HCT116 (cell line): ENCODE measurements around the gene MED28. TPM values are rescaled to one million over a fixed set of nuclear protein-coding genes. Genes with fewer than 3 reads are reported as not detected.

Experiments
- ATAC-seq: fragments of 200-7000 bp; cut with Tn5 transposase; 2 replicates; pipeline ENCODE4 v1.9.1; 2020; ENCODE audit warnings: mild to moderate bottlenecking, moderate library complexity
- BruUV-seq: library from RNA; stranded (reverse); fragments of 400-500 nt; replicated peaks from 2 replicates; lab custom pipeline; 2021; lab: Mats Ljungman, UMichigan
- CTCF ChIA-PET: fragments of 300-600 bp; sonication (Branson Sonifier 250); formaldehyde crosslinking; loops from one replicate; lab custom pipeline; 2021; ENCODE audit warnings: antibody characterized with exemption; lab: Charles Lee
- POLR2A ChIA-PET: fragments of 300-600, 350-600 bp; sonication (Branson Sonifier 250); formaldehyde crosslinking; loops from one replicate; lab custom pipeline; 2021; ENCODE audit warnings: antibody characterized with exemption; lab: Charles Lee
- RAD21 ChIA-PET, 2 experiments: fragments of 300-600 bp; sonication (Branson Sonifier 250); formaldehyde crosslinking; loops; one replicate each; lab custom pipeline; 2023; ENCODE audit warnings: low total read pairs in 2 of 2; ENCODE audit not compliant: uncharacterized antibody in 2 of 2, unreplicated experiment in 2 of 2, low non-redundant PET in 1 of 2; lab: Charles Lee
- DNase-seq: peaks from one replicate; pipeline ENCODE4 v3.0.0-alpha.2; 2010; ENCODE audit warnings: low read depth, low spot score
- H2AFZ ChIP-seq: fragments of 200-600 bp; shearing (Covaris generic), sonication (generic); 2 replicates; pipeline ENCODE4 v1.6.1; 2017; ENCODE audit warnings: low read depth, mixed run types, mixed read lengths, antibody characterized with exemption, low read length; ENCODE audit not compliant: poor library complexity, severe bottlenecking
- H3K27ac ChIP-seq: 2 replicates; pipeline ENCODE4 v1.5.1; 2012; ENCODE audit warnings: low read depth, low read length
- H3K27me3 ChIP-seq: fragments of 200-600 bp; sonication (generic); 2 replicates; pipeline ENCODE4 v1.6.1; 2016; ENCODE audit warnings: mixed run types, low read length, mixed read lengths; ENCODE audit not compliant: insufficient read depth
- H3K36me3 ChIP-seq, 2 experiments: fragments of 200-500 bp in 1 of 2; fragments of 200-600 bp in 1 of 2; sonication (Bioruptor generic) in 1 of 2; sonication (generic) in 1 of 2; 2 replicates each; pipeline versions ENCODE4 v1.5.1 to v1.6.1; 2014 to 2016; ENCODE audit warnings: low read length in 2 of 2, inconsistent platforms in 1 of 2, mixed read lengths in 1 of 2, mixed run types in 1 of 2; ENCODE audit not compliant: insufficient read depth in 2 of 2, control insufficient read depth in 1 of 2
- H3K4me1 ChIP-seq, 2 experiments: fragments of 200-600 bp in 1 of 2; sonication (generic) in 1 of 2; 2 replicates each; pipeline versions ENCODE4 v1.5.1 to v1.6.1; 2012 to 2017; ENCODE audit warnings: low read length in 2 of 2, inconsistent platforms in 1 of 2, mild to moderate bottlenecking in 1 of 2, mixed read lengths in 1 of 2, mixed run types in 1 of 2, moderate library complexity in 1 of 2; ENCODE audit not compliant: insufficient read depth in 2 of 2, control insufficient read depth in 1 of 2
- H3K4me2 ChIP-seq: fragments of 200-600 bp; sonication (generic); 2 replicates; pipeline ENCODE4 v1.6.1; 2017; ENCODE audit warnings: mixed run types, low read length, mixed read lengths
- H3K4me3 ChIP-seq, 2 experiments: fragments of 200-600 bp in 1 of 2; sonication (generic) in 1 of 2; replicated peaks in 1 of 2; 2 replicates each; pipeline ENCODE4 v1.5.1; 2011 to 2016; ENCODE audit warnings: low read length in 2 of 2, control low read depth in 1 of 2, low read depth in 1 of 2, mild to moderate bottlenecking in 1 of 2, mixed read lengths in 1 of 2, mixed run types in 1 of 2
- H3K79me2 ChIP-seq: fragments of 200-600 bp; sonication (generic); 2 replicates; pipeline ENCODE4 v1.6.1; 2017; ENCODE audit warnings: mild to moderate bottlenecking, mixed run types, low read length, moderate library complexity, mixed read lengths; ENCODE audit not compliant: insufficient read depth
- H3K9ac ChIP-seq: fragments of 200-600 bp; sonication (generic); 2 replicates; pipeline ENCODE4 v1.6.1; 2016; ENCODE audit warnings: low read length, mixed read lengths
- H3K9me2 ChIP-seq: fragments of 200-600 bp; sonication (generic), shearing (Covaris generic); 2 replicates; pipeline ENCODE4 v1.6.1; 2017; ENCODE audit warnings: mixed run types, mild to moderate bottlenecking, moderate library complexity; ENCODE audit not compliant: insufficient read depth
- H3K9me3 ChIP-seq, 2 experiments: fragments of 200-500 bp in 1 of 2; fragments of 200-600 bp in 1 of 2; sonication (Bioruptor generic) in 1 of 2; sonication (generic) in 1 of 2; 2 replicates each; pipeline ENCODE4 v1.6.1; 2014 to 2017; ENCODE audit warnings: low read length in 2 of 2, mixed read lengths in 2 of 2, inconsistent platforms in 1 of 2, low read depth in 1 of 2, mild to moderate bottlenecking in 1 of 2, mixed run types in 1 of 2, moderate library complexity in 1 of 2; ENCODE audit not compliant: control insufficient read depth in 1 of 2, insufficient read depth in 1 of 2
- H4K20me1 ChIP-seq: fragments of 200-600 bp; sonication (generic), shearing (Covaris generic); 2 replicates; pipeline ENCODE4 v1.6.1; 2017; ENCODE audit warnings: mixed run types, mild to moderate bottlenecking, moderate library complexity; ENCODE audit not compliant: insufficient read depth
- ATF3 ChIP-seq: IDR thresholded peaks from 2 replicates; pipeline ENCODE4 v1.6.1; 2012
- CBX3 ChIP-seq: IDR thresholded peaks from 2 replicates; pipeline ENCODE4 v1.6.1; 2012; ENCODE audit warnings: low read depth
- CEBPB ChIP-seq: IDR thresholded peaks from 2 replicates; pipeline ENCODE4 v1.6.1; 2012; ENCODE audit warnings: low read depth
- JUND ChIP-seq: IDR thresholded peaks from 2 replicates; pipeline ENCODE4 v1.6.1; 2012
- POLR2A ChIP-seq: IDR thresholded peaks from 2 replicates; pipeline ENCODE4 v1.7.0; 2011; ENCODE audit warnings: borderline replicate concordance; ENCODE audit not compliant: insufficient read depth, insufficient read length; ENCODE audit errors: extremely low read depth
- POLR2AphosphoS5 ChIP-seq: IDR thresholded peaks from 2 replicates; pipeline ENCODE4 v1.6.1; 2011; ENCODE audit warnings: mild to moderate bottlenecking, low read depth, low read length, moderate library complexity
- RAD21 ChIP-seq: IDR thresholded peaks from 2 replicates; pipeline ENCODE4 v1.6.1; 2012; ENCODE audit warnings: low read depth, mild to moderate bottlenecking
- SP1 ChIP-seq: IDR thresholded peaks from 2 replicates; pipeline ENCODE4 v1.6.1; 2012; ENCODE audit warnings: low read depth
- SRF ChIP-seq: IDR thresholded peaks from 2 replicates; pipeline ENCODE4 v1.6.1; 2012; ENCODE audit warnings: low read depth
- TCF7L2 ChIP-seq: IDR thresholded peaks from 2 replicates; pipeline ENCODE4 v1.7.0; 2011; ENCODE audit warnings: borderline replicate concordance, inconsistent platforms; ENCODE audit not compliant: insufficient read depth, insufficient read length; ENCODE audit errors: extremely low read depth
- ZFX ChIP-seq: fragments of 450-650 bp; IDR thresholded peaks from 2 replicates; pipeline ENCODE4 v1.6.1; 2017
- ZNF274 ChIP-seq: fragments of 200-500 bp; sonication (Bioruptor generic); IDR thresholded peaks from 2 replicates; pipeline ENCODE4 v1.6.1; 2014; ENCODE audit warnings: mild to moderate bottlenecking, low read depth, low read length, inconsistent platforms
- intact Hi-C: fragments of 100-400 bp; cut with micrococcal nuclease; formaldehyde crosslinking; loops from 2 replicates; pipeline ENCODE4 v1.10.0; 2022
- total RNA-seq: library from RNA; stranded (reverse); gene quantifications from one replicate; pipeline ENCODE4 v1.2.1, GENCODE V29; 2021; ENCODE audit not compliant: unreplicated experiment
- TF ChIP-seq, protein P1 (sequence below): IDR thresholded peaks from 2 replicates; pipeline ENCODE4 v1.6.1; 2012; ENCODE audit warnings: low read depth

The MED28 gene
- total RNA-seq, 1 experiment from 2014 or later: 48.8 TPM

- TF ChIP-seq, protein P1, sequence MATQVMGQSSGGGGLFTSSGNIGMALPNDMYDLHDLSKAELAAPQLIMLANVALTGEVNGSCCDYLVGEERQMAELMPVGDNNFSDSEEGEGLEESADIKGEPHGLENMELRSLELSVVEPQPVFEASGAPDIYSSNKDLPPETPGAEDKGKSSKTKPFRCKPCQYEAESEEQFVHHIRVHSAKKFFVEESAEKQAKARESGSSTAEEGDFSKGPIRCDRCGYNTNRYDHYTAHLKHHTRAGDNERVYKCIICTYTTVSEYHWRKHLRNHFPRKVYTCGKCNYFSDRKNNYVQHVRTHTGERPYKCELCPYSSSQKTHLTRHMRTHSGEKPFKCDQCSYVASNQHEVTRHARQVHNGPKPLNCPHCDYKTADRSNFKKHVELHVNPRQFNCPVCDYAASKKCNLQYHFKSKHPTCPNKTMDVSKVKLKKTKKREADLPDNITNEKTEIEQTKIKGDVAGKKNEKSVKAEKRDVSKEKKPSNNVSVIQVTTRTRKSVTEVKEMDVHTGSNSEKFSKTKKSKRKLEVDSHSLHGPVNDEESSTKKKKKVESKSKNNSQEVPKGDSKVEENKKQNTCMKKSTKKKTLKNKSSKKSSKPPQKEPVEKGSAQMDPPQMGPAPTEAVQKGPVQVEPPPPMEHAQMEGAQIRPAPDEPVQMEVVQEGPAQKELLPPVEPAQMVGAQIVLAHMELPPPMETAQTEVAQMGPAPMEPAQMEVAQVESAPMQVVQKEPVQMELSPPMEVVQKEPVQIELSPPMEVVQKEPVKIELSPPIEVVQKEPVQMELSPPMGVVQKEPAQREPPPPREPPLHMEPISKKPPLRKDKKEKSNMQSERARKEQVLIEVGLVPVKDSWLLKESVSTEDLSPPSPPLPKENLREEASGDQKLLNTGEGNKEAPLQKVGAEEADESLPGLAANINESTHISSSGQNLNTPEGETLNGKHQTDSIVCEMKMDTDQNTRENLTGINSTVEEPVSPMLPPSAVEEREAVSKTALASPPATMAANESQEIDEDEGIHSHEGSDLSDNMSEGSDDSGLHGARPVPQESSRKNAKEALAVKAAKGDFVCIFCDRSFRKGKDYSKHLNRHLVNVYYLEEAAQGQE: no peak
- TF ChIP-seq ZNF274: no peak
- TF ChIP-seq ZFX: peak; percentile 49; the same call in 1 of the 2 replicates
- TF ChIP-seq CEBPB: peak; percentile 90
- peak; percentile 92 for TF ChIP-seq POLR2A
Observed at GRCh38 chr4:17614416-17615299, at the start of gene MED28 (continued).

DNA sequence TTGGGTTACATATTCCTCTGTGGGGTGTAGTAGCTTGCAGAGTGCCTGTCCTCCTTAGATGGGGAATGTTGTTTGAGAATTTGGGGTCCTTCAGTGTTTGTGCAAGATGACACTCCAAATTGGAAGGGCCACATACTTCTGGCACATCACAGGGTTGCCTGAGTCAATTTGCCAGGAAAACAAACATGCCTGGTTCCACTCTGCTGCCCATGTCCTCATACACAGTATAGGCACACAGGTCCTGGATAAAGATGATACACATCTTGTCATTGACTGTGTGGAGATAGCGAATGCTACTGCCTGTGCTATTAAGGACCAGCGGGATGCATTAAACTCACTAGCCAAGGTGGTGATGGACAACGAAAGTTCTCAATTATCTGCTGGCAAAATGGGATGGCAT is 48.6 kb upstream of the MED28 start:
- H3K9me2 ChIP-seq: no peaks in the 10 kb centered on the region
- no TSS peak for BruUV-seq
- peaks cover 0 to 7% of the 10 kb centered on the region in 2 experiments; a peak in 2 of 4 replicates for H3K4me1 ChIP-seq
- no peak overlapping the region for H3K4me2 ChIP-seq
- RAD21 ChIA-PET: no interaction called here
- no peaks in the 10 kb centered on the region for H3K27me3 ChIP-seq
- ATAC-seq: no peak
- no peak overlapping the region for H2AFZ ChIP-seq
- no peak overlapping the region for H3K4me3 ChIP-seq
- no peaks in the 10 kb centered on the region for H3K9me3 ChIP-seq
- H3K9ac ChIP-seq: no peak overlapping the region
- H3K79me2 ChIP-seq: no peaks in the 10 kb centered on the region
- no peak for DNase-seq
- H4K20me1 ChIP-seq: no peaks in the 10 kb centered on the region
- no peaks in the 10 kb centered on the region for H3K36me3 ChIP-seq
- intact Hi-C loops: no loop called here
- H3K27ac ChIP-seq: no peak overlapping the region
- POLR2A ChIA-PET: no interaction called here
- CTCF ChIA-PET: no interaction called here
- TF ChIP-seq SRF (no peak), POLR2AphosphoS5 (no peak), ATF3 (no peak), SP1 (no peak), CEBPB (no peak), JUND (no peak), TCF7L2 (no peak), RAD21 (no peak), CBX3 (no peak), ZFX (no peak)
